HG03196 (cell line): ENCODE results near the gene UPK3BL1.
A peak's percentile ranks its signal among the peaks of the same experiment; 100 is the strongest.
"Not testable (repeated sequence)": the region's sequence is repeated elsewhere in the genome, so short reads cannot be mapped to it uniquely, and the experiment has no call there.

Experiments used
- ATAC-seq: cut with Tn5 transposase; IDR thresholded peaks from one replicate; pipeline ENCODE4 v1.9.1; 2021; ENCODE audit not compliant: unreplicated experiment

The UPK3BL1 gene

DNA sequence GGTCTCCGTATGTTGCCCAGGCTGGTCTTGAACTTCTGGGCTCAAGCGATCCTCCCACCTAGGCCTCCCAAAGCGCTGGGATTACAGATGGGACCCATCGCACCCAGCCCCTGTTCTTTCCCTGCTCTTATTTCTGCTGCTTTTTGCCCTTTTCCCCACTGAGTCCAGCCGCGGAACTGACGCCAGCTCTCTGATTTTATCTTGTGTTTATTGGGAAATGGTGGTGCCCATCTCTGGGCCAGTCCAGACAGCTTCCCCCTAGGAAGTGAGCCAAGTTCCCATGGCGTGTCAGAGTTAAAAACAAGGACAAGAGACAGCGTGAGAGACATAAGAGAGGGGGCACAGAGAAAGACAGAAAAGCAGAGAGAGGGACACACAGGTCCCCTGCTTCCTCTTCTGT is 12.0 kb downstream of the UPK3BL1 start:
- ATAC-seq: not testable (repeated sequence)

GRCh38 chr7:102627271-102627904 is 15.2 kb downstream of the UPK3BL1 start:
- not testable (repeated sequence) for ATAC-seq

- not testable (repeated sequence) for ATAC-seq
Observed at GRCh38 chr7:102618122-102618521, 24.5 kb downstream of the UPK3BL1 start.

DNA sequence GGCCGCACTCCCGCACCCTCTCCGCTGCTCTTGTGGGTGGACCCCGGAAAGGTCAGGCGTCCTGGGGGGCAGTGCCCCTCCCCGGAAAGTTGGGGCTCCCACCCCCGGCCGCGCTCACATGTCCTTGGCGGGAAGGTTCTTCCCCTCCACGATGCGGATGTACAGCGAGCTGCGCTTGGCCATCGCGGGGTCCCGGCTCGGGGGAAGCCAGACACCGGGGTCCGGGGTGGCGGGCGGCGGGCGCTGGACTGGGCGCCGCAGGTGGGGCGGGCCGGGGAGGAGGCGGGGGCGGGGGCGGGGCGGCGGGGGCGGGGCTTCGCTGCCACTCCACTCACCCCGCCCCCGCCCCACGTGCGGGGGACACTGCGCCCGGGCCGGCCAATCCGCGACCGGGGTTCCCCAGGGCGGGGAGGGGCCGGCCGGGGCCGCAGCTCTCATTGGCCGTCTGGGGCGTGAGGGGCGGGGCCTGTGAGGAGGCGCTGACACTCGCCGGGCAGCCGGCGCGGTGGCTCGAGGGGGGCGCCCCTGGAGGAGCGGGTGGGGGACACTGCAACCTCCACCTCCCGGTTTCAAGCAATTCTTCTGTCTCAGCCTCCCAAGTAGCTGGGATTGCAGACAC is 26.0 kb downstream of the UPK3BL1 start, which contains the start of gene RASA4:
RASA4 (minus strand) TSS at position 250 of the 619 bp plus-strand sequence; CDS start at position 183, 67 bp downstream.
- ATAC-seq: peak; percentile 55

DNA sequence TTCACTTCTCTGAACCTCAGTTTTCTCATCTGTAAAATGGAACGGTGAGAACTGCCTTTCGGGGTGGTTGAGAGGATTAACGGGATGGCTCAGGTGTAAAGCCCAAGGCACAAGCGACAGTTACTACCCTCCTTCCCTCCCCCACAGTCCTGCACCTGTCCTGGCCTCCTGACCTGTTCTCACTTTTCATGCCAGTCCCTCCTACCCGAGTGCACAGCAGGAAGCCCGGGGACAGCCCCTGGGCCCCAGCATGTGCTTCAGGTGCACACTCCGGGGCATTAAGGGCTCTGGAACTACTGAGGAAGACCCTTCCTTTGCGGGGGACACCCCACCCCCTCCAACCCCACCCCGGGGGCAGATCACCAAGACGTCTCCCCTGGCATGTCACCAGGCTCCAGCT is 26.7 kb downstream of the UPK3BL1 start:
- not testable (repeated sequence) for ATAC-seq

DNA sequence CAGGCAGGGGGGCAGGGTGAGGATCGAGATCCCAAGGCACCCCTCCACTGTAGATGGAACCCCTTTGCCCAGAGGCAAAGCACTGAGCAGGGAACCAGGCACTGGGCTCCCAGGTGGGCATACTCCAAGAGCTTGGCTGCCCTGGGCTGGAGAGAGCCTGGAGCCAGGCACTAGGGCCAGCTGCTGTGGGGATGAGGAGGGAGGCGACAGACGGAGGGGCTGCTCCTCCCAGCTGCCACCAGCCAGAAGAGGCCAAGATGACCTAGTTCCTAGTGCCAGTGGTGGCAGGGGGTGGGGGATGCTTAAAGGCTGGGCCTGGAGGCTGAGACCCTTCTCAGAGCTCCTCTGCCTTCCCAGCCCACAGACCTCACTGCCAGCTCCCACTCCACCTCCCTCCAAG is 27.7 kb downstream of the UPK3BL1 start:
- not testable (repeated sequence) for ATAC-seq

DNA sequence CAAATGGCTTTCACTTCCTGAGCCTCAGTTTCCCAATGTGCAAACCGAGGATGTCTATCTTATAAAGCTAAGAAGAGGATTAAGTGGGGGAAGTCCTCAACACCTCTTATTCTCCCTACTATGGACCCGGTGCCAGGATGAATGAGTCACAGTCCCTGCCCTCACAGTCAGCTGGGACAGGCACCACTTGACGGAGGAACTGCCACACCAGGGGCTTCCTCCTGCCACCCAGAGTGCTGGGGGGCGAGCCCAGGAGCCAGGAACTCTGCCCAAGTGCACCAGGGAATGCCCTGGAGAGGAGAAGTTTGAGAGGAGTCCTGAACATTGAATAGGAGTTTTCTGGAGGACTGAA is 28.3 kb downstream of the UPK3BL1 start:
- ATAC-seq: peak; percentile 24

DNA sequence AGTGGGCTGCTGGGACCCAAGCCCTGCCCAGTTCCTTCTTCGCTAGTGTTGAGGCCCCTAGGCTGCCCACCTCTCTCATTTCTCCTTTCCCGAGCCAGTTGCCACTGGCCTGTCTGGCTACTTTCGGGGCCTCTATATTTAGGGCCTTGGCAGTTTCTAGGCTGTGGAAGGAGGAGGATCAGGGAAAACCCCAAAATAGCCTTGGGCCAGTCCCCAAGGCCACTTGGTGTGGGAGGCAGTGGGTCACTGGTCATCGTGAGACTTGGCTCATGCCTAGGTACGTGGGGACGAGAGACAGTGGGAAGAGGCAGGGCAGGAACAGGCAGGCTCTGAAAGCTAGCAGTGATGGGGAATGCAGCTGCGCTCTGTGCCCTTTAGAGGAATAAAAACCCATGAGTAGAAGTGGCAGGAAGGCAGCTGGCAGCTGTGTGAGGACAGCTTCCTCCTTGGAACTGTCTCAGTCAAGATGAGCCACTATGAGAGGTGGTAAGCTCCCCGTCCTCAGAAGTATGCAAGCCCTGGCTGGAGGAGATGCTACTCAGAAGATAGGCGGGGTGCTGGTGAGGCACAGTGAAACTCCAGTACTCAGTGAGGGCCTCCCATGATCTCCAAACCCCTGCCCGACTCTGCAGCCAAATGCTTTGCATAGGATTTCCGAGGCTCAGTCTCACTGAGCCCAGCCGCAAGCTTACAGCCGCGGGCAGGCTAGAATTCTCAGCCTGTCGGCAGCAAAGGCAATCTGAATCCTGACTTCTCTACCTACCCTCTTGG is 28.8 kb downstream of the UPK3BL1 start:
- peak; percentile 53 for ATAC-seq

DNA sequence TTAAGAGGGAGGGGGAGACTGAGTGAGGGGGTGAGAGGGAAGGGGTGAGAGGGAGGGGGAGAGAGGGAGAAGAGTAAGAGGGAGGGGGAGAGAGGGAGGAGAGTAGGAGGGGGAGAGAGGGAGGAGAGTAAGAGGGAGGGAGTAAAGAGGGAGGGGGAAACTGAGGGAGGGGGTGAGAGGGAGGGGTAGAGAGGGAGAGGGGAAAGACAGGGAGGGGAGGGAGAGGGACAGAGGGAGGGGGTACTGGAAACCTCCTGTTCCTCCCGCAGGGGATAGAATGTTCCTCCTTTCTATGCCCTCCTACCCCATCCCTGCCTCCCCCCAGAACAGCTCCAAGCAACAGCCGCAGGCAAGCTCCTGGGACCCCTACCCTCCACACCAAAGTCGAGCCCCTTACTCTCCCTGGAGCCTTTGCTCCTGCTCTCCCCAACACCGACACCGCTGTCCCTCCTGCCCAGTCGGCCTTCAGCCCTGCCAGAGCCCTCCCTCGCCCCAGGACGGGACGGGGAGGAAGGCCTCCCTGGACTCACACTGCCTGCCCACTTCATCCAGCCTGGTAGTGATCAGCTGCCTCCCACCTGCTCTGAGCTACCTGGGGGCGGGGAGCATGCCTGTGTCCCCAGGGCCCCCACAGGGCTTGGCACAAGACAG is 30.8 kb downstream of the UPK3BL1 start:
- not testable (repeated sequence) for ATAC-seq

DNA sequence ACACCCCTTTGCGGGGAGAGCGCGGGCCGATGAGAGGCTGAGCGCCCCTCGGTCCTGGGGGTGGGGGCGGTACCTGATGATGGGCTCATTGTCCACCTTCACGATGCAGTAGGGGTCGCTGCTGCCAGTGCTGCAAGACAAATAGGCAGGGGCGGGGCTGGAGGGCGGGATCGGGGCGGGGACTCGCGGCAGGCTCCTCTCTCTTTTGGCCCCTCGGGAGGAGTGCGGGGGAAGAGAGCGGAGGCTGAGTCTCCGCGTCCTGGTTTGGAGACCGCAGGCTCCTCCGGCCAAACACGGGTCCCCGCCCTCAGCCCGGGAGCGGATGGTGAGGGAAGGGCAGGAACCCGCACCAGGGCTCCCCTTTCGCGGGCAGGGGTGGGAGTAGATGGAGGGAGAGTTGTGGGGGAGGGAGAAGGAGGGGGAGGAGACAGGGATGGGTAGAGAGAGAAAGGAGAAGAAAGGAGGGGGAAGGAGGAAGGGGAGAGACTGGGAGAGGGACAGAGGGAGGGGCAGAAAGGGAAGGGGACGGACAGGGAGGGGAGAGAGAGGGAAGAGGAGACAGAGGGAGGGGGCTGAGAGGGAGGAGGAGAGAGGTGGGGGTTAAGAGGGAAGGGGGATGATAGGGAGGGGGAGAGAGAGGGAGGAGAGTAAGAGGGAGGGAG is 31.4 kb downstream of the UPK3BL1 start:
- ATAC-seq: not testable (repeated sequence)

GRCh38 chr7:102610441-102610840 is 32.1 kb downstream of the UPK3BL1 start:
- ATAC-seq: not testable (repeated sequence)

DNA sequence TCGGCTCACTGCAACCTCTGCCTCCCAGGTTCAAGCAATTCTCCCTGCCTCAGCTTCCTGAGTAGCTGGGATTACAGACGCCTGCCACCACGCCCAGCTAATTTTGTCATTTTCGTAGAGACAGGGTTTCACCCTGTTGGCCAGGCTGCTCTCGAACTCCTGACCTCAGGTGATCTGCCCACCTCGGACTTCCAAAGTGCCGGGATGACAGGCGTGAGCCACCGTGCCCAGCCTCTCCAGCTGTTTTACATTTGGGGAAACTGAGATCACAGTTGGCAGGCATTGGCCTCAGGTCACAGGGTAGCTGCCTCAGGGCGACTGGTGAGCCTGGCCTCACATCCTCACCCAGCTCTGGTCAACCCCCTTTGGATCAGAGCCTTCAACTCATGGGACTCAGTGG is 32.9 kb downstream of the UPK3BL1 start:
- not testable (repeated sequence) for ATAC-seq

DNA sequence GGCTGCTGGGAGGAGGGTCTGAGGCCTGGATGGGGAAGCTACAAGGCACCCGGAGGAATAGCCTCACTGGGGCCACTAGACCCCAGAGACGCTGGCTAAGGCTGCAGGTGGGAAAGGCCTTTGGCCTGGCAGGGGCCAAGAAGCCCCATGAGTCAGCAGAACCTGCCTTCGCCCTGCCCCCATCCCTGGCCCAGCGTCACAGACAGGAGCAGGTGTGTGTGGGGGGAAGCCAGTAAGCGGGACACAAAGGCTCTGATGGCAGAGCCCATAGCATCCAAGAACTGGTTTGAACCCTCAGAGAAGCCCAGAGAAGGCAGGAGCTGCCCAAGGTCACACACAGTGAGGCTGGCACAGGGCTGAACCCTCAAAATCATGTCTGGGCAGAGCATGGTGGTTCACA is 35.7 kb downstream of the UPK3BL1 start:
- not testable (repeated sequence) for ATAC-seq

DNA sequence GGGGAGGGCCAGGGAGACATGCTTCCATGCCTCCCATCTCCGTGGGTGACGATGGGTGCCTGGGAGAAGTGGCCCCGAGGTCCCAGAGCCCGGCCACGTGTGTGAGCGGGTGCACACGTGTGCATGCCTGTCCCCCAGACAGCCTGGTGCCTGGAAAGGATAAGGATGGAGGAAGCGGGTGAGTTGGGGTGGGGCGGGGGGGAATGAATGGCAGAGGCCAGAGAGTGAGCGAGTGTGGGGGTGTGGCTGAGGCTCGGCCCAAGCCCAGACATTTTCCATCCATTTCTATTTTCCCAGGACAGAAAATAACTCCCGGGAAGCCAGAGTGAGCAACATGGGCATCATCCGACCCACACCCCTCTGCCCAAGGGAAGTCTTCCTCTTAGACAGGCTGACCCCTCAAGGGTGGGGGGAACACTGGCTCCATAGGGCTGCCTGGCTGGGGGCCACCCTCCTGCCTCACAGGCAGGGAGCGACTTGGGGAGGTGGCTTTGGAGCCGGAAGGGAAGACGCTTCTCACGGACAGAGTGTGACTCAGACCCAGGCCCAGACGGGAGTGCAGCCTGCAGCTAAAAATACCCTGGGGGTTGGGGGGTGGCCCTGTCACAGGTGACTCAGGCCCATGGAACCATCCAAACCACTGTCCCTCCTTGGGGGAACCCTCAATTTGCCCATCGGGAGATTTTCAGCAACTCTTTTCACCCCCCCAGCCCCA is 38.0 kb downstream of the UPK3BL1 start:
- not testable (repeated sequence) for ATAC-seq

DNA sequence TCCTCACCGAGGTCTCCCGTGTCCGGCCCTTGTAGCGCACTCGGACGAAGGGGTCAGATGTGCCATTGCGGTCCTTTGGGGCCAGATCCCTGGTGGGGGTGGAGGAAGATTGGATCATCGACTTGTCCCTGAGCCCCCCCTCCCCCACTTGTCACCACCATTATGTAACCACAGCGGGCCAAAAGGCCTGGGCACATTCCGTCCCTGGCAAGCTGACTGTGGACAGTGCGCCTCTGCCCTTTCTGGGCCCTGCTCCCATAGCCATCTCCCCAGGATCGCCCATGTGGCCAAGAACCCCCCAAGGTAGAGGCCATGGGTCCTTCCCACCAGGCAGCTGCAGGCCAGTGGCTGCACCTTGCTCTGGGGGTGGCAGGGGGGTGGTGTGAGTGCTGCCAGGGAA is 40.3 kb downstream of the UPK3BL1 start:
- not testable (repeated sequence) for ATAC-seq

GRCh38 chr7:102599699-102600098 is 42.9 kb downstream of the UPK3BL1 start:
- ATAC-seq: not testable (repeated sequence)

DNA sequence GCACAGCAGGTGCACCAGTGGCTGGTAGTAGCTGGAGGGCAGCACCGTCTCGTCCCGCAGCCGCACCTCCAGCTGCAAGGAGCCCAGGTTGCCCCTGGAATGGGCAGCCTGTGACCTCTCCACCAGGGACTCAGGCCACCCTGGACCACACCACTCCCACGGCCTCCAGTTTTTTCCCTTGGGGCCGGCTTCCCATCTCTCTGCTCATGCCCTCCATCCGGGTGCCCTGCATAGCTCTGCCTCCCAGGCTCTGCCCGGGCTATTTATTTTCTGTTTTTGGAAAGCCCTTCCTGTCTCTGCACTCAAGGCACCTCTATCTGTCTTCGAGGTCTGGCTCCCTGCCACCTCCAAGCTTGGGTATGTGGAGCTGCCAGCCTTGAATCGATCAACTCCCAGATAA is 46.6 kb downstream of the UPK3BL1 start:
- not testable (repeated sequence) for ATAC-seq

- peak; percentile 67 for ATAC-seq
Observed at GRCh38 chr7:102593637-102594334, 48.8 kb downstream of the UPK3BL1 start.

DNA sequence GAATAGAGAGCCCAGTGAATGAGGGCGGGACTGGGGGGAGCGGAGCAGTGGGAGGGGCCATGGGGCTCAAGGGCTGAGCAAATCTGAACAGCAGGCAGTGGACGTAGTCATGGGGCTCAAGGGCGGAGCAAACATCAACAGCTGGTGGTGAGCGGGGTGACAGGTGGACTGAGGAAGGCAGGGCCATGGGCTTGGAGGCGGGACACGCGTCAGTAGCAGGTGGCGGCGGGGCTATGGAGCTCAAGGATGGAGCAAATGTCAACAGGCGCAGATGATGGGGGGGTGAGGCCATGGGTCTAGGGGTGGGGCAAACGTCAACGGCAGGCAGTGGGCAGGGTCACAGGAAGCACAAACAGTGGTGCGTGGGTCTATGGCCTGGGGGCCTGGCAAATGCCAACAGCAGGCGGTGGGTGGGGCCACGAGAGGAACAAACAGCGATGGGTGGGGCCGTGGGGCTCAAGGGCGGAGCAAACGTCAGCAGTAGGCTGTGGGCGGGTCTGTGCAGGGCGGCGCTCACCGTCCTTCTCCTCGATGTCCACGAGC is 50.0 kb downstream of the UPK3BL1 start:
- ATAC-seq: peak; percentile 31
